AG09309 (cell line): ENCODE data around the gene TPO.

Experiments
- DNase-seq: peaks from one replicate; pipeline ENCODE4 v3.0.0-alpha.2; 2010; ENCODE audit warnings: low read depth
- H3K4me3 ChIP-seq: 2 replicates; pipeline ENCODE4 v1.5.1; 2011; ENCODE audit warnings: mild to moderate bottlenecking, low read depth, low read length, moderate library complexity; ENCODE audit not compliant: control insufficient read depth
- CTCF ChIP-seq: IDR thresholded peaks from 2 replicates; pipeline ENCODE4 v1.5.1; 2011; ENCODE audit warnings: mild to moderate bottlenecking, low read depth, low read length, inconsistent platforms; ENCODE audit not compliant: insufficient read depth, control insufficient read depth; ENCODE audit errors: missing control alignments

TPO gene

GRCh38 chr2:1429895-1430294 is 16.6 kb downstream of the TPO start:
- no peak for TF ChIP-seq CTCF
- DNase-seq: no peak
- H3K4me3 ChIP-seq: no peak overlapping the region

GRCh38 chr2:1430491-1430890 is 17.2 kb downstream of the TPO start:
- DNase-seq: no peak
- no peak overlapping the region for H3K4me3 ChIP-seq
- no peak for TF ChIP-seq CTCF

- TF ChIP-seq CTCF: no peak
- no peak for DNase-seq
- no peak overlapping the region for H3K4me3 ChIP-seq
Measured at GRCh38 chr2:1431886-1432400, 18.7 kb downstream of the TPO start.

- H3K4me3 ChIP-seq: no peak overlapping the region
- no peak for TF ChIP-seq CTCF
- DNase-seq: no peak
Measured at GRCh38 chr2:1432726-1433125, 19.5 kb downstream of the TPO start.

GRCh38 chr2:1436369-1436768 is 23.1 kb downstream of the TPO start:
- TF ChIP-seq CTCF: no peak
- no peak overlapping the region for H3K4me3 ChIP-seq
- DNase-seq: no peak

- no peak for DNase-seq
- no peak overlapping the region for H3K4me3 ChIP-seq
- no peak for TF ChIP-seq CTCF
Measured at GRCh38 chr2:1437101-1437500, 23.8 kb downstream of the TPO start.

GRCh38 chr2:1437537-1437936 is 24.3 kb downstream of the TPO start:
- DNase-seq: no peak
- H3K4me3 ChIP-seq: no peak overlapping the region
- no peak for TF ChIP-seq CTCF
